Measurements from ENCODE around the gene CLEC2L.

Gene CLEC2L

DNA sequence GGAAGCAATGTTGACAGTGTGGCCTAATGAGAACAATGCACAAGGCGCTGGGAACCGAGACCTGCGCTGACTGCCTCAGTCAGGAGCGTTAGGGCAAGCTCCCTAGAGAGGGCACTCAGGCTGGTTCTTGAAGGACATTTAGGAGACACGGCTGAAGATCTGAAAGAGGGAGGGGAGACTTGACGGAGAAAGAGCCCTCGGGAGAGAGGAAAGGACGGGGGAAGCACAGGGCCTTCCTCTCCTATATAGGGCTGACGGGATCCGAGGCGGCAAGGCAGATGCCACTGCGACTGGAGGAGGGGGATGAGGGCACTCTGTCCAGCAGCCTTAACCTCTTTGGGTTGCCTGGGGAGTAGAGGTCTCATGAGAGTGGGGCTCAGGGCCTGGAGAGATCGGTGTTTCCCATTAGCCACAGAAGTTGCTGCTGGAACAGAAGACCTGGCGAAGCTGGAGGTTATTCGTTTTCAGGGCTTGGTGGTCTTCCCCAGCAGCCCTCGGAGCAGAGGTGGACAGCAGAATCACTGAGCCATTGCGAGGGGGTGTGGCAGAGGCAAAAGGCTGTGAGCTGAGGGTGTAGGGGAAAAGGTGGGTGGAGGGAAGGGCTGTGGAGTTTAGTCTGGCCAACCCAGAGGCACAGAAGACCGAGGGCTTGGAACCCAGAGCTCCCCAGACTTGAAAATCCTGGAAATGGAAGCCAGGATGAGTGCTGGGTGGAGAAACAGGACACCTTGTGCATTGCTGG, 36.0 kb downstream of the CLEC2L start:
- TF ChIP-seq, protein P1, sequence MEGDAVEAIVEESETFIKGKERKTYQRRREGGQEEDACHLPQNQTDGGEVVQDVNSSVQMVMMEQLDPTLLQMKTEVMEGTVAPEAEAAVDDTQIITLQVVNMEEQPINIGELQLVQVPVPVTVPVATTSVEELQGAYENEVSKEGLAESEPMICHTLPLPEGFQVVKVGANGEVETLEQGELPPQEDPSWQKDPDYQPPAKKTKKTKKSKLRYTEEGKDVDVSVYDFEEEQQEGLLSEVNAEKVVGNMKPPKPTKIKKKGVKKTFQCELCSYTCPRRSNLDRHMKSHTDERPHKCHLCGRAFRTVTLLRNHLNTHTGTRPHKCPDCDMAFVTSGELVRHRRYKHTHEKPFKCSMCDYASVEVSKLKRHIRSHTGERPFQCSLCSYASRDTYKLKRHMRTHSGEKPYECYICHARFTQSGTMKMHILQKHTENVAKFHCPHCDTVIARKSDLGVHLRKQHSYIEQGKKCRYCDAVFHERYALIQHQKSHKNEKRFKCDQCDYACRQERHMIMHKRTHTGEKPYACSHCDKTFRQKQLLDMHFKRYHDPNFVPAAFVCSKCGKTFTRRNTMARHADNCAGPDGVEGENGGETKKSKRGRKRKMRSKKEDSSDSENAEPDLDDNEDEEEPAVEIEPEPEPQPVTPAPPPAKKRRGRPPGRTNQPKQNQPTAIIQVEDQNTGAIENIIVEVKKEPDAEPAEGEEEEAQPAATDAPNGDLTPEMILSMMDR (conservative IDR thresholded peaks at IDR 0.05; ENCODE audit: low read depth, low read length) = no peak
- Histone ChIP-seq H2AFZ (ENCODE audit: low read depth) (no peak overlapping the region), H3K27me3 (ENCODE audit: insufficient read depth, low read depth) (no peaks in the 10 kb centered on the region), H4K20me1 (ENCODE audit: insufficient read depth) (no peaks in the 10 kb centered on the region), H3K79me2 (ENCODE audit: insufficient read depth, low read depth) (no peaks in the 10 kb centered on the region), H3K4me2 (no peak overlapping the region), H3K9ac (no peak overlapping the region), H3K36me3 (ENCODE audit: insufficient read depth) (no peaks in the 10 kb centered on the region), H3K27ac (no peak overlapping the region), H3K4me1 (ENCODE audit: low read depth, poor library complexity, severe bottlenecking) (no peaks in the 10 kb centered on the region), H3K4me3 (IDR thresholded peaks at IDR 0.05; ENCODE audit: insufficient read depth, low read depth, low read length) (no peak overlapping the region)

DNA sequence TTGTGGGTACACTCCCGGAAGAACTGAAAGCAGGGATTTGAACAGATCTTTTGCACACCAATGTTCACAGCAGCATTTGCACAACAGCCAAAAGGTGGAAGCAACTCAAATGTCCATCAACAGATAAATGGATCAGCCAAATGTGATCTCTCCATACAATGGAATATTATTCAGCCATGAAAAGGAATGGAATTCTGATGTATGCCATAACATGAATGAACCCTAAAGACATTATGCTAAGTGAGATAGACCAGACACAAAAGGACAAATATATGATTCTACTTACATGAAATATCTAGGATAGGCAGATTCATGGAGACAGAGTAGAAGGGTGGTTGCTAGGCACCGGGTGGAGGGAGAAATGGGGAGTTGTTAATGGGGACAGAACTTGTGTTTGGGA, 36.7 kb downstream of the CLEC2L start:
- TF ChIP-seq, protein P1 (conservative IDR thresholded peaks at IDR 0.05; ENCODE audit: low read depth, low read length) = no peak
- no peaks in the 10 kb centered on the region for H3K79me2 ChIP-seq (ENCODE audit: insufficient read depth, low read depth)

DNA sequence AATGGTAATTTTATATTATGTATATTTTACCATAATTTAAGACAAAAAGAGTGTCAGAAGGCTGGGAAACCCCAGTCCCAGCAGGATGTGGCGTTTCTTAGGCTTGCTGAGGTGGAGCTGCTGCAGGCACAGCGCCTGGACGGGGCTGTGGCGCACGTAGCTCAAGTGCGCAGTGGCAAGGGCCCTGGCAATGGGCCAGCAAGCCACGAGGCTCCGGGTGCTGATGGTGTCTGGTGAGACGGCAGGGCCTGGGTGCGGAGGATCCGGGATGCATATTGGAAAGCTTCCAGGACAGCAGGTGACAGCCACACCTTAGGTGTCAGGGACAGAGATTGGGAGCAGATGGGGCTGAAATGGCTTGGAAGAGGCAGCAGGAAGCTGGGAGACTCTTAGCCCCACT, 37.2 kb downstream of the CLEC2L start:
- Histone ChIP-seq H3K4me3 (IDR thresholded peaks at IDR 0.05; ENCODE audit: insufficient read depth, low read depth, low read length) (no peak overlapping the region), H2AFZ (ENCODE audit: low read depth) (no peak overlapping the region), H3K9ac (no peak overlapping the region), H3K36me3 (ENCODE audit: insufficient read depth) (no peaks in the 10 kb centered on the region), H3K4me2 (no peak overlapping the region), H3K27me3 (ENCODE audit: insufficient read depth, low read depth) (no peaks in the 10 kb centered on the region), H3K27ac (no peak overlapping the region), H4K20me1 (ENCODE audit: insufficient read depth) (no peaks in the 10 kb centered on the region), H3K79me2 (ENCODE audit: insufficient read depth, low read depth) (no peaks in the 10 kb centered on the region), H3K4me1 (ENCODE audit: low read depth, poor library complexity, severe bottlenecking) (no peaks in the 10 kb centered on the region)
- TF ChIP-seq, protein P1 (conservative IDR thresholded peaks at IDR 0.05; ENCODE audit: low read depth, low read length) = no peak

More for the DNA sequence above, 36.7 kb downstream of the CLEC2L start:
- Histone ChIP-seq H3K4me3 (IDR thresholded peaks at IDR 0.05; ENCODE audit: insufficient read depth, low read depth, low read length) (no peak overlapping the region), H3K27me3 (ENCODE audit: insufficient read depth, low read depth) (no peaks in the 10 kb centered on the region), H4K20me1 (ENCODE audit: insufficient read depth) (no peaks in the 10 kb centered on the region), H3K36me3 (ENCODE audit: insufficient read depth) (no peaks in the 10 kb centered on the region), H3K4me1 (ENCODE audit: low read depth, poor library complexity, severe bottlenecking) (no peaks in the 10 kb centered on the region), H3K9ac (no peak overlapping the region), H2AFZ (ENCODE audit: low read depth) (no peak overlapping the region), H3K4me2 (no peak overlapping the region), H3K27ac (no peak overlapping the region)

DNA sequence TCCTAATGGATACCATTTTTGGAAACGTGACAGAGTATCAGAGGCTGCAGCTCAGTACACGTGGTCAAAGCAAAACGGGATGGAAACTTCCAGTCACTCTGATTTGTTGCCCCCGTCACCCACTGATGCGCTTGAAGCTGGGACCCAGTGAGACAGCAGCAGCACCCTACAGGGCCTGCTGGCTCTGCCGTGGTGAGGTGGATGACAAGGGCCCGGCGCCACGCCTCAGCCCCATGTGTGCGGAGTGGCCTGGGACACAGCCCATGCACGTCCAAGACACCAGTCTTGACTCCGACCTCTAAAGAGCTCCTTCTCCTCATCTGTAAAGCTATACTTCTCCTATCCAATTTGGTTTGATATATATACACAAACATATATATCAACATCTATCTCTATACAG, 39.0 kb downstream of the CLEC2L start:
- no peak overlapping the region for H2AFZ ChIP-seq (ENCODE audit: low read depth)
- H3K4me1 ChIP-seq (ENCODE audit: low read depth, poor library complexity, severe bottlenecking) = no peaks in the 10 kb centered on the region
- TF ChIP-seq, protein P1 (conservative IDR thresholded peaks at IDR 0.05; ENCODE audit: low read depth, low read length) = no peak
- H3K4me2 ChIP-seq = no peak overlapping the region
- H3K79me2 ChIP-seq (ENCODE audit: insufficient read depth, low read depth) = no peaks in the 10 kb centered on the region
- H3K27ac ChIP-seq = no peak overlapping the region
- H3K27me3 ChIP-seq (ENCODE audit: insufficient read depth, low read depth) = no peaks in the 10 kb centered on the region
- no peak overlapping the region for H3K9ac ChIP-seq
- H3K36me3 ChIP-seq (ENCODE audit: insufficient read depth) = no peaks in the 10 kb centered on the region
- no peak overlapping the region for H3K4me3 ChIP-seq (IDR thresholded peaks at IDR 0.05; ENCODE audit: insufficient read depth, low read depth, low read length)
- no peaks in the 10 kb centered on the region for H4K20me1 ChIP-seq (ENCODE audit: insufficient read depth)

Data from KMS-11 (cell line).